GM23338 (cell line): ENCODE results near the gene BAIAP2. TPM values are rescaled to one million over a fixed set of nuclear protein-coding genes. Genes with fewer than 3 reads are reported as not detected.

Source experiments
- ATAC-seq: fragments of 200-7000 bp; cut with Tn5 transposase; 3 replicates; pipeline ENCODE4 v1.9.1; 2020
- DNase-seq: peaks from one replicate; pipeline ENCODE4 v3.0.0-alpha.2; 2015; ENCODE audit warnings: low spot score
- H2AFZ ChIP-seq: fragments of 200-600 bp; sonication (generic); 2 replicates; pipeline ENCODE4 v1.8.0; 2016; ENCODE audit warnings: antibody characterized with exemption, mild to moderate bottlenecking, moderate library complexity
- H3F3A ChIP-seq: fragments of 200-600 bp; sonication (generic); replicated peaks from 2 replicates; pipeline ENCODE4 v1.8.0; 2017; ENCODE audit warnings: antibody characterized with exemption, mixed run types, low read depth
- H3K27ac ChIP-seq: fragments of 200-600 bp; sonication (generic); 2 replicates; pipeline ENCODE4 v1.6.1; 2016; ENCODE audit warnings: low read depth
- H3K27me3 ChIP-seq: fragments of 200-600 bp; sonication (generic); 2 replicates; pipeline ENCODE4 v1.8.0; 2016; ENCODE audit warnings: mild to moderate bottlenecking, mixed run types, moderate library complexity; ENCODE audit not compliant: insufficient read depth
- H3K36me3 ChIP-seq: fragments of 200-600 bp; sonication (generic); 2 replicates; pipeline ENCODE4 v1.8.0; 2016; ENCODE audit warnings: mild to moderate bottlenecking; ENCODE audit not compliant: insufficient read depth
- H3K4me1 ChIP-seq: fragments of 200-600 bp; sonication (generic); 2 replicates; pipeline ENCODE4 v1.8.0; 2016; ENCODE audit warnings: mild to moderate bottlenecking, moderate library complexity; ENCODE audit not compliant: insufficient read depth
- H3K4me2 ChIP-seq: fragments of 200-600 bp; sonication (generic); 2 replicates; pipeline ENCODE4 v1.7.1; 2017; ENCODE audit warnings: mixed run types
- H3K4me3 ChIP-seq: fragments of 200-600 bp; sonication (generic); 2 replicates; pipeline ENCODE4 v1.6.1; 2016; ENCODE audit warnings: mixed run types
- H3K79me2 ChIP-seq: fragments of 200-600 bp; sonication (generic); replicated peaks from 2 replicates; pipeline ENCODE4 v1.8.0; 2017; ENCODE audit warnings: mild to moderate bottlenecking; ENCODE audit not compliant: insufficient read depth
- H3K9me2 ChIP-seq: fragments of 200-600 bp; sonication (generic); 2 replicates; pipeline ENCODE4 v1.8.0; 2017; ENCODE audit not compliant: insufficient read depth
- H4K20me1 ChIP-seq: fragments of 200-600 bp; sonication (generic); replicated peaks from 2 replicates; pipeline ENCODE4 v1.8.0; 2017; ENCODE audit warnings: mild to moderate bottlenecking; ENCODE audit not compliant: insufficient read depth
- H3K27ac Mint-ChIP-seq: 2 replicates; pipeline ENCODE4 v1.8.0; 2020; ENCODE audit warnings: inconsistent platforms, mild to moderate bottlenecking, moderate library complexity, mixed read lengths
- H3K27me3 Mint-ChIP-seq: 3 replicates; pipeline ENCODE4 v1.8.0; 2022; ENCODE audit warnings: low read depth, mild to moderate bottlenecking, moderate library complexity, mixed read lengths, inconsistent platforms; ENCODE audit not compliant: insufficient read depth, poor library complexity
- H3K36me3 Mint-ChIP-seq: 3 replicates; pipeline ENCODE4 v1.8.0; 2021; ENCODE audit warnings: low read depth, mild to moderate bottlenecking, inconsistent platforms, moderate library complexity, mixed read lengths
- H3K4me1 Mint-ChIP-seq: 3 replicates; pipeline ENCODE4 v1.8.0; 2020; ENCODE audit warnings: mild to moderate bottlenecking, inconsistent platforms, mixed read lengths
- H3K4me3 Mint-ChIP-seq: 3 replicates; pipeline ENCODE4 v1.8.0; 2021; ENCODE audit warnings: moderate library complexity, mild to moderate bottlenecking, inconsistent platforms, mixed read lengths
- H3K9me3 Mint-ChIP-seq: 3 replicates; pipeline ENCODE4 v1.8.0; 2020; ENCODE audit warnings: moderate library complexity, mild to moderate bottlenecking, inconsistent platforms, mixed read lengths
- CREB1 ChIP-seq: fragments of 250-450 bp; sonication (Bioruptor Pico); IDR thresholded peaks from 2 replicates; pipeline ENCODE4 v1.5.0; 2020; ENCODE audit warnings: low read depth, mild to moderate bottlenecking, moderate library complexity
- CTCF ChIP-seq, 2 experiments: fragments of 200-600 bp in 1 of 2; sonication (generic) in 1 of 2; conservative IDR thresholded peaks; 2 replicates each; pipeline versions ENCODE4 v1.5.1 to v1.6.1; 2016 to 2017; ENCODE audit warnings: antibody characterized with exemption in 2 of 2, low read depth in 2 of 2, mild to moderate bottlenecking in 2 of 2, moderate library complexity in 1 of 2
- ETS1 ChIP-seq: IDR thresholded peaks from 2 replicates; pipeline ENCODE4 v1.6.1; 2016; ENCODE audit warnings: antibody characterized with exemption
- EZH2 ChIP-seq: fragments of 200-600 bp; sonication (generic); IDR thresholded peaks from one replicate; pipeline ENCODE4 v1.8.0; 2017; ENCODE audit warnings: antibody characterized with exemption, mild to moderate bottlenecking, low read depth; ENCODE audit not compliant: unreplicated experiment
- EZH2phosphoT487 ChIP-seq: fragments of 200-600 bp; sonication (generic); IDR thresholded peaks from one replicate; pipeline ENCODE4 v1.8.1; 2018; ENCODE audit warnings: antibody characterized with exemption; ENCODE audit not compliant: unreplicated experiment
- POLR2AphosphoS5 ChIP-seq: IDR thresholded peaks from 2 replicates; pipeline ENCODE4 v1.6.1; 2016; ENCODE audit warnings: antibody characterized with exemption, low read depth
- REST ChIP-seq: IDR thresholded peaks from one replicate; pipeline ENCODE4 v1.6.1; 2018; ENCODE audit warnings: antibody characterized with exemption; ENCODE audit not compliant: unreplicated experiment
- ZNF114 ChIP-seq: fragments of 250-450 bp; sonication (Bioruptor Pico); IDR thresholded peaks from 2 replicates; pipeline ENCODE4 v1.5.0; 2020; ENCODE audit warnings: mild to moderate bottlenecking, moderate library complexity
- ZNF331 ChIP-seq: fragments of 250-450 bp; sonication (Bioruptor Pico); IDR thresholded peaks from 2 replicates; pipeline ENCODE4 v1.5.0; 2020; ENCODE audit warnings: low read depth, mild to moderate bottlenecking, moderate library complexity
- ZNF462 ChIP-seq: fragments of 250-450 bp; sonication (Bioruptor Pico); IDR thresholded peaks from 2 replicates; pipeline ENCODE4 v1.5.0; 2020; ENCODE audit warnings: mild to moderate bottlenecking, moderate library complexity
- polyA plus RNA-seq: library from polyadenylated mRNA; unstranded; fragments of >200 nt; fragmentation: Nextera tagmentation; extraction: Ambion mirVana; gene quantifications from 2 replicates; pipeline ENCODE4 v1.2.1, GENCODE V29; 2016
- total RNA-seq: library from RNA; depleted of rRNA; stranded (reverse); fragments of >200 nt; shearing (Covaris generic); gene quantifications from 2 replicates; pipeline ENCODE4 v1.2.3, GENCODE V29; 2014

The BAIAP2 gene
- total and polyA plus RNA-seq, 2 experiments from 2014 or later, result 21.7 to 22.7 TPM

GRCh38 chr17:81000631-81001357 is 34.2 kb upstream of the BAIAP2 start:
- no peak for DNase-seq
- no peak for ATAC-seq

More at GRCh38 chr17:81000631-81001357, 34.2 kb upstream of the BAIAP2 start:
- Histone ChIP-seq H3F3A (0 out of 2 replicates have a peak, but pooled peaks cover 5% of the 10 kb centered on the region), H2AFZ (no peak overlapping the region), H3K79me2 (no peaks in the 10 kb centered on the region), H3K27me3 (peaks cover 30% of the 10 kb centered on the region), H3K4me2 (no peak overlapping the region), H3K27ac (no peak overlapping the region), H3K4me1 (no peaks in the 10 kb centered on the region), H3K36me3 (no peaks in the 10 kb centered on the region), H3K4me3 (no peak overlapping the region), H3K9me2 (no peaks in the 10 kb centered on the region), H4K20me1 (no peaks in the 10 kb centered on the region)
- H3K4me1 Mint-ChIP-seq, result peaks cover 3% of the 10 kb centered on the region
- no peak overlapping the region for H3K27ac Mint-ChIP-seq
- no peaks in the 10 kb centered on the region for H3K9me3 Mint-ChIP-seq
- H3K36me3 Mint-ChIP-seq, result peaks cover 8% of the 10 kb centered on the region; the same call in 1 of the 3 replicates
- no peak for TF ChIP-seq CREB1 (CRISPR knock-in tag)
- no peak for TF ChIP-seq ETS1
- TF ChIP-seq EZH2, result no peak
- TF ChIP-seq ZNF114, result no peak
- no peak for TF ChIP-seq REST
- no peak for TF ChIP-seq CTCF (conservative IDR thresholded peaks at IDR 0.05; ENCODE audit: low read depth in 2 of 2)
- no peak for TF ChIP-seq ZNF331 (CRISPR knock-in tag)
- TF ChIP-seq POLR2AphosphoS5, result no peak
- no peak for TF ChIP-seq EZH2phosphoT487
- TF ChIP-seq ZNF462 (CRISPR knock-in tag), result no peak
- H3K4me3 Mint-ChIP-seq, result no peak overlapping the region
- peaks cover 35% of the 10 kb centered on the region for H3K27me3 Mint-ChIP-seq
